HG03196 (cell line): ENCODE data around the gene CCR6.
"Not testable (repeated sequence)": the region's sequence is repeated elsewhere in the genome, so short reads cannot be mapped to it uniquely, and the experiment has no call there.

Source experiments
- ATAC-seq: cut with Tn5 transposase; IDR thresholded peaks from one replicate; pipeline ENCODE4 v1.9.1; 2021; ENCODE audit not compliant: unreplicated experiment

Gene CCR6

DNA sequence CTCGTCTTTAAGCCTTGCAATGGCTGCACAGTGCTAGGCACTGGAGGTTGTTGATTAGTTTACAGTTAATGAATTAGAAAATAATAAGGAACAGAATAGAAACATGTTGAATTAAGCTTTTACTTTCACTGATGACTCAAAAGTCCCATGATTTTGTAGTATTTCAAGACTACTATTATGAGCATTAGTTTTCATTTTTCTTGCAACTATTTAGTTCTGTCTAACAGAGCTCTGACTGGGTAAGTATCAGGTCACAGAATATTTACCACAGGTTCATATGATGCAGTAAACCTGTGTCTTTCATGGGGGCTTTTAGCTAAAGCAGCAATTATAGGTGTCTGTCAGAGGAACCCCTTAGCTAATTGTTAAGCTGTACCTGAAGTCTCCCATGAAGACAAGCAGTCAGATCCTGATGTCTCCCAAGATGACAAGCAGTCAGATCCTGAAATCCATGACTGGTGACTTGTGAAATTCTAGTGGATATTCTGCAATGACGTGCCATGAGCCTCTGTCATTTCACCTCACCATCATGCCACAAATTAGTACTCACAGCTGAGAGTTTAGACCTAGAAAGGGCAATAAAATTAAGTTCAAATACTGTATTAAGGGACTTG is 43.1 kb downstream of the CCR6 start:
- ATAC-seq: no peak

DNA sequence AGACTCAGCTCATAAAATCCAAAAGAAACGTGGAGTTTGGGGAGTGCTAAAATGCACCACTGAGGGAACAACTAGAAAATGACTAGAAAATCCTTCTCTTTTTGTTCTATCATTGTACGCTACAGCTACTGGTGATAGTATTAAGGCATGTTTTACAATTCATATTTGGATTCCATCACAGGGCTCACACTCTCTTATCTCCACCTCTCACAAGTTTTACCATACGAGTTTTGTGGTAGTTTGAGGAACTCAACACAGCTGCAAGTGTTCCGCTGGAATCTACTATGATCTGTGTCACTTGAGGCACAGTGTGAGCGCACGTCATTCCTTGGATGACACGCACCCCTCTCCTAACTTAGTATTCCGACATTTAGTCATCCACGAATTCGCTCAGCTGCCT is 44.8 kb downstream of the CCR6 start:
- not testable (repeated sequence) for ATAC-seq

DNA sequence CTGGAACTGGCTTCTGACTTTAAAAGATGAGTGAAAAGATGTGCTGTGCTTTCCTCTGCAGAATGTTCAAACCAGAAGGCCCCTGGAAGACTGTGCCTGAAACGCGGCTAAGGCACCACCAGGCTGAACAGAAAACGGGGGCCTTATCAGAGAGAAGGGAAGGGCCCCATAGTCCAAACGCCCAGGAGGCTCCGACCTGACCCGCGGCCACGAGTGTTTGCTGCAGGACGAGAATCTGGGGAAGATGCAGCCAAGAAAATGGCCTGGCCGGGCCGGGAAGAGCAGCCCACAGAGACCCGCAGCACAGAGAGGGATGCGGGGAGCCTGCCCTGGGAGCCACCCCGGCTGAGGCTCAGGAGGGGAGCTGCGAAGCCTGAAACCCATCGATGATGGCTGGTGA is 45.4 kb downstream of the CCR6 start:
- not testable (repeated sequence) for ATAC-seq

DNA sequence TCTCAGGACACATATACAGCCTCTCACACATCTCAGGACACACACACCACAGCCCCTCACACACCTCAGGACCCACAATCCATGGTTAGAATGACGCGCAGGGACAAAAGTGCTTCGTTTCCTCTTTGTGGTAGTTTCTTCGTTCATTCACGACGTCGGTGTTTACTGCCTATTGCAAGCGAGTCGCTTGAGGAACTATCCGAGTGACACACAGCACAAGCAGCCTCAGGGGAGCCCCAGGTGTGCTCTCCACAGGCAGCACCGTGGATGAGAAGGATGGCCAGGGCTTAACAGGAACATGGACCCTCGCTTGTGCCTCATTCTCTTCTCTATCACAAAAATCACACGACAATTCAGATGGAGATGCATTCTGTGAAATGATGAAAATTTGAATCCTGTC is 47.0 kb downstream of the CCR6 start:
- ATAC-seq: not testable (repeated sequence)

DNA sequence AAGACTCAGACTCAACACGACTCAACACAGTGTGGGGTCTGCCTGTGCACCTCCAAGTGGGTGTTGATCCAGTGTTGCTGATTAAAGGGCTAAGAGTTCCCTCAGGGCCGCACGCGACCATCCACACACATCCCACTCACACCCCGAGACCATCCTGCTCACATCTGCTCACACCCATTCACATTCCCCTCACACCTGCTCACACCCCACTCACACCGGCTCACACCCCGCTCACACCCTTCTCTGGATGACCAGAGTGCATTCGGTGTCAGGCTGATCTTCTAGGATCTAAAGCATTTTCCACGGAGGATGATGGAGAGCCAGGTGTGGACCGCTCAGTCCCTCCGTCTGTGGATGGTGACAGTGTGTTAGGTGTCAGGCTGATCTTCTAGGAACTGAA is 48.4 kb downstream of the CCR6 start:
- ATAC-seq: not testable (repeated sequence)

DNA sequence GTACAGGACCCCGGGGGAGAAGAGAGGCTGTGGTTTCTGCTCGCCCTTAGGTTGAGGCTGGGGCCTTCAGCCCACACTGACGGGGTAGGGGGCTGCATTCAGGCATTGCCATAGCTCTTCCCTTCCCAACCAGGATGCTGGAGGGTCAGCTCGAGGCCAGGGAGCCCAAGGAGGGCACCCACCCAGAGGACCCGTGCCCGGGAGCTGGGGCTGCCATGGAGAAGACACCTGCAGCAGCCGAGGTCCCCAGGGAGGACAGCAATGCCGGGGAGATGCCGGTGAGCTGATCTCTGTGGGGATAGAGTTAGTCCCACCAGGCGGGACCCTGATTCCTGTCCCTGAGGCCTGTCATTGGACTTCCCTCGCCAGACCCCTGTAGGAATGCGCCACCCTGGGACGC is 49.1 kb downstream of the CCR6 start:
- ATAC-seq: not testable (repeated sequence)

DNA sequence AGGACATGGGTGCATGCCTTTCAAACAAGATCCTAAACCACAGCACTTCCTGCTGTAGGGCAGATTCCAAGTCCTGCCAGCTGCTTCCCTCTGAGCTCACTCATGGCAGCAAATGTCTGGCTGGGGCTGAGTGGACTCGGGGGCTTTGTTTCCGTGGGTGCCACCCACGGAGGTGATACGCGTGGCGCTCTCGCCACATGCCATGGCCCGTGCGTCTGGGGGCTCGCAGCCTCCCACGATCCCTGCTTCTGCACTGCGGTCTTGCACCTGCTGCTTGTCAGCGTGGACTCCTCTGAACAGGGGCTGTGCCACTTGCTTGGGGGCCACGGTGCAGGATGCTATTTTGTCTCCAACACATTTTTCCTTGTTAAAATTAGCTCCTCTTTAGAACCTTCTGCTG is 54.4 kb downstream of the CCR6 start:
- not testable (repeated sequence) for ATAC-seq

DNA sequence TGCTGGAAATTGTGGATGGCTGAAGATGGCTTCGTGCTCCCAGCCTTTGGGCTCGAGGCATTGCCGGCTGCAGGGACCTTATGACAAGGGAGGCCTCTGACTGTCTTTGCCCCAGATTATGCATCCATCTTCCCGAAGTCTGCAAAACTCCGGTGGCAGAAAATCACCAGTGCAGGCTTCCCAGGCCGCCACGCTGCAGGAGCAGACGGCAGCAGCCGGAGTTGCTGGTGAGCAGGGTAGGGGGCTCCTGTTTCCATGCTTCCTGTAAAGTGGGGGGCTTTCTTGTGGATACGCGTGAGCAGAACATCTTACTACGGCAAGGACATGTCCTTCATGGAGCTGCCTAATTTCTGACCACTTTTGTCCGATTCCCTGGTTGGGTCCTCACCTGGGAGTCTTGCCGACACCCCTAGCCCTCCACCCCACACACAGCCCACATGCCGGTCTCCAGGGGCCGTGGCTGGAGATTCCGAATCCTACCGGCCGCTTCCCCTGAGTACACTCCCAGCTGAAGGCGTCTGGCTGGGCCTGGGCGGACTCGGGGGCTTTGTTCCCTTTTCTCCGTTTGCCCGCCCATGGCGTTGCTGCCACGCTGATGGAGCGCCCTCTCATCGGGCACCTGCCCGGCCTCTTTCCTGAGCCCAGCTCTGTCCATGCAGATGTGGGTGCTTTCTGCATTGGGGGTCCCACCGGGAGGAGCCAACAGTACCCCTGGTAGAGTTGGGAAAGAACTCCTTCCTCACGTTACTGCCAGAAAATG is 56.2 kb downstream of the CCR6 start:
- not testable (repeated sequence) for ATAC-seq

DNA sequence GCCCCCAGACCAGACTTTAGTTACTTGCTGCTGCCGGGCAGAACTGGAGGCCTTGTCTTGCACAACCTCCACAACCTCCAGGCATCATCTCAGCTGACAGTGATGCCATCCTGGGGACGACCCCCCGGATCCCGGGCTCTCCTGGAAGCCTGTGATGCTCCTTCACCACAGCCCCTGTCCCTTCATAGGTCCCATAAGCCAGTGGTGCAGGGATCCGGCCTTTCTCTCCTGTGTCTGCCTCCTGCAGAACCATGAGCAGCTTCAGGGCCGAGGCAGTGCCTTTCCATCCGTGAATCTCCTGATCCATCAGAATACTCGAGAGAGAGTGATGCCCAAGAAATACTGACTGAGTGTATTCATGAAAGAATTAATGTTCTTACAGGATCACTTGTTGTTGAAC is 57.2 kb downstream of the CCR6 start:
- not testable (repeated sequence) for ATAC-seq

DNA sequence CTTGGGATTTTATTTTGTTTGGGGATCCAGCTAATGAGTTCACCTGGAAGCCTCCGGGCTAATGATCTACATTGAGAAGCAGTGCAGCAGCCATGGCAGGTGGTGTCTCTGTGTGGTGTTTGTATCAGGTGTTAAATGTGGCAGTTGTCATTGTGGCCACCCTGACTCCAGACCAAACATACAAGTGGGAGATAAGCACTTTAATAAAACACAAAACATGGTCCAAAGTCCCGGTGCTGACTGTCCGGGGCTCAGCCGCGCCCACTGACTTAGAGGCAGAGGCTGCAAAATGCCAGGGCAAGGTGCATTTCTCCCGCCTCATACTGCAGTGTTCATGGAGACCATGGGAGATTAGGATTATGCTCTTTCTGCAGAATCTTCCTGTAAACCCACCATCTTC is 58.5 kb downstream of the CCR6 start:
- ATAC-seq: not testable (repeated sequence)

DNA sequence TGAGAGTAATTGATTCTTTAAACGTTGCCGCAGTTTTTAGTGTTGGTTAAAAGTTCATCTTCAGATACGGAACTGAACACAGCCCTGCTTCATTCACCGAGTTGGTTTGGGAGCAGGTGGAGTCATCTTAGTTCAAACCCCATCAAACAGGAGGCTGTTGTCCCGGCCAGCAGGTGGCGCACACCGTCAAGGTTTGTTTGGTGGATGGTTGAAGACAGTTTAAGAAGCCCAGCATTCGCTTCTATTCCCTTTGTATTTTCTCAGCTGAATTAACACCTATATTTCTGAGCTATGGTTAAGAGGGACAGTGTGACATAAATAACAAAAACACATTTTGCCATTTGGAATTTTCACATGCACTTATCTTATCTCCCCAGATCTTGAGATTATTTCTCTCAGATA is 60.0 kb downstream of the CCR6 start:
- ATAC-seq: not testable (repeated sequence)

DNA sequence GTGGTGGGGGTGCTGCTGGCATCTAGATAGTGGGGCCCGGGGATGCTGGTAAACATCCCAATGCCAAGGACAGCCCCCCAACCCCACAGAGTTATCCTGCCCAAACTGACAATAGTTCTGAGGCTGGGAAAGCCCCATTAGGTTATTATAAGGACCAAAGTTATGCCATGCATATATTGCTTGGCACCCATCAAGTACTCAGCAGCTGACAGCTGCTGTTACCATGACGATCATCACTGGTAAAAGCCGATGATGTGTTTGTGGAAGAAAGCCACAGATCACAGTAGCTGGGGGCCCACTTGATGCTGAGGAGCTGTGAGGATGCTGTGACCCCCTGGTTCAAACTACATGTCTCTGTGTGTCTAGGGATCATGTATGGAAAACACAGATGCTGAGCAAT is 62.2 kb downstream of the CCR6 start:
- not testable (repeated sequence) for ATAC-seq

DNA sequence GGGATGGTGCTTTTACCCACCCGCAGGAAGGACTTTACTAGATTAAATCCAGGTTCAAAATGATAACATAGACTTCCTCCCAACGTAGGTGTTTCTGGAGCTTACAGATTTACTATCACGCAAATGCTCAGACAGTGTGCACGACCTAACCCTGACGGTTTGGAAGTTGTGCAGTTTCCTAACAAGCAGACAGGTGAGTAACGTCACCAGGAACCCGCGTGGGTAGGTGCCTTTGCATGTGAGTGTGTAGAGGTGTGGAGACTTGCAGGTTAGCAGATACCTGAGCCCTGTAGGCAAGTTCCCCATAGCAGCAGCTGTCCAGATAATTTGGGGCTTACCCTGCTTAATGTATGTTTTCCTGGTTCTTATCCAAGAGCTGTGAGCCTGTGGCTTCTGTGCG is 64.4 kb downstream of the CCR6 start:
- not testable (repeated sequence) for ATAC-seq
